T-helper 22 cell (primary cell): ENCODE data around the gene TNS4.

ENCODE experiments used
- DNase-seq: peaks from one replicate; pipeline ENCODE4 v3.0.0-alpha.2; 2020; ENCODE audit warnings: low read depth

TNS4 gene

DNA sequence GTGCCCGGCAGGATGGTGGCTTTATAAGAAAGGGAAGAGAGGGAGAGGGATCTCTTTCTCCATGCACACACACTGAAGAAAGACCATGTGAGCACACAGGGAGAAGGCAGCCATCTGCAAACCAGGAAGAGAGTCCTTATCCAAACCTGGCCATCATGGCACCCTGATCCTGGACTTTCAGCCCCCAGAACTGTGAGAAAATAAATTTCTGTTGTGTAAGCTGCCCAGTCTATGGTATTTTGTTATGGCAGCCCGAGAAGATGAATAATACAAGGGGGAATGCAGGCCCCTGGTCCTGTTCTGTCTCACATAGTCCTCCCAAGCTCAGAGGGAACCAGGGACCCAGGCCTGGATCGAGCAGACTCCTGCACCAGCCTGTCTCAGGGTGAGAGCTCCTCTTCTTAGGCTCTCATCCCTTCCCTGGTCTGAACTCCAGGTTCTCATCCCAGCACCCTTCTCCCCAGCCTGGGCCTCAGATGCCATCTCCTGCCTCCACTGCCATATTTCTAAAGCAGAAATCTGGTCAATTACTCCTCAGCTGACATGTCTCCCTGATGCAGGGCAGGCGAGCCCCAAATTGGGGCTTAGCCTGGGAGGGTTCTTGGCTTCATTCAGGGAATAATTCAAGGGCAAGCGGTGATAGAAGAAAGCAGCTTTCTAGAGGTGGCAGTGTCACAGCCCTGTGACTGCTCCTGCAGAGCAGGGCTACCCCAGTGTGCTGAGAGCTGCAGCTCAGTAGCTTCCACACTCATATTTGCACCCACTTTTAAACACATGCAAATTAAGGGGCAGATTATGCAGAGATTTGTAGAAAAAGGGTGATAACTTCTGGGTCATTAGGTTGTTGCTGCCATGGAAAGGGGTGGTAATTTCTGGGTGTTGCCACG, 29.3 kb downstream of the TNS4 start:
- DNase-seq = no peak

DNA sequence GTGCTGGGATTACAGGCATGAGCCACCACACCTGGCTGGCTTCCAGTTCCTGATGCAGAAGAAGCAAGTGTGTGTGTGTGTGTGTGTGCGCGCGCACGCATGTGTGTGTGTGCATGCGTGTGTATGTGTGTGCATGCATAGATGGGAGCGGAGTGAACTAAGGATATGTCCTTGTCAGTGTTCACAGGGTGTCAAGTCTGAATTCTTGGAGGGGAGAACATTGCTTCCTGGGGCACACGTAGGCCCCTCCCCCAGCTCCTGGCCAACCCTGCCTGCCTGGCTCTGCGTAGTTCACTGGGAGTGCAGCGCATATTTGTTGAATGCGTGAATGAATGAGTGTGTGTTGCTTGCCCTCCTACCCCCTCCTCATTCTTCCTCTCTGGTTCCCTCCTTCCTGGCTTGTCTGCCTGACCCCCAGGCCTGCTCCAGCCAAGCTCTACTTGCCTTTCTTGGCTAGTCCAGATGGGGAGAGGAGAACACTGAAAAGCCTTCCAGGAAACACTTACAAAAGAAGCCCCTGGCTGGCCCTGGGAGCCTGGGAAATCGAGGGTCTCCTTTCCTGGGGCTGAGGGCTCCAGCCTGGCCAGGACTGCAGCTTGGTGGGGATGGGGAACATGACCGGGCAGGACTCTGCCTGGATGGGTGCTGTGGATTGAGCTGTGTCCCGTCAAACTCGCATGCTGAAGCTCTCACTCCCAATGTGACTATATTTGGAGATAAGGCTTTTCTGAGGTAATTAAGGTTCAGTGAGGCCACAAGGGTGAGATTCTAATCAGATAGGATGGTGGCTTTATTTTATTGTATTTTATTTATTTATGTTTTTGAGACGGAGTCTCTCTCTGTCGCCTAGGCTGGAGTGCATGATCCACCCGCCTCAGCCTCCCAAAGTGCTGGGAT, 30.2 kb downstream of the TNS4 start:
- DNase-seq = no peak

GRCh38 chr17:40469805-40470675, 31.4 kb downstream of the TNS4 start:
- no peak for DNase-seq

DNA sequence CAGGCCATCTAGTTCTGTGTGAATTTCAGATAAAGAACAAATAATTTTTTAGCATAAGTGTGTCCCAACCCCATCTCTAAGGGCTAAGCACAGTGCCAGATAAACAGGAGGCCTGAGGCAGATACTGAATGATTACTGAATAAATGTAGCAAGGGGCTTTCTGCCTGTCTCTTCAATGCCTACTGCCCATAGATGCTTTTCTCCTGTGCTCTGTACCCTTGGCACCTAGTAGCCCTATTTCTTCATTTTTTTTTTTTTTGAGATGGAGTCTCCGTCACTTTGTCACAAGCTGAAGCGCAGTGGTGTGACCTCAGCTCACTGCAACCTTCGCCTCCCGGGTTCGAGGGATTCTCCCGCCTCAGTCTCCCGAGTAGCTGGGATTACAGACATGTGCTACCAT, 32.9 kb downstream of the TNS4 start:
- DNase-seq = no peak

- DNase-seq = no peak
Measured at GRCh38 chr17:40467281-40467867, 34.0 kb downstream of the TNS4 start.

GRCh38 chr17:40466298-40466971, 35.0 kb downstream of the TNS4 start:
- DNase-seq = no peak

- no peak for DNase-seq
Measured at GRCh38 chr17:40464392-40464855, 37.0 kb downstream of the TNS4 start.

- DNase-seq = no peak
Measured at GRCh38 chr17:40463122-40463550, 38.3 kb downstream of the TNS4 start.

DNA sequence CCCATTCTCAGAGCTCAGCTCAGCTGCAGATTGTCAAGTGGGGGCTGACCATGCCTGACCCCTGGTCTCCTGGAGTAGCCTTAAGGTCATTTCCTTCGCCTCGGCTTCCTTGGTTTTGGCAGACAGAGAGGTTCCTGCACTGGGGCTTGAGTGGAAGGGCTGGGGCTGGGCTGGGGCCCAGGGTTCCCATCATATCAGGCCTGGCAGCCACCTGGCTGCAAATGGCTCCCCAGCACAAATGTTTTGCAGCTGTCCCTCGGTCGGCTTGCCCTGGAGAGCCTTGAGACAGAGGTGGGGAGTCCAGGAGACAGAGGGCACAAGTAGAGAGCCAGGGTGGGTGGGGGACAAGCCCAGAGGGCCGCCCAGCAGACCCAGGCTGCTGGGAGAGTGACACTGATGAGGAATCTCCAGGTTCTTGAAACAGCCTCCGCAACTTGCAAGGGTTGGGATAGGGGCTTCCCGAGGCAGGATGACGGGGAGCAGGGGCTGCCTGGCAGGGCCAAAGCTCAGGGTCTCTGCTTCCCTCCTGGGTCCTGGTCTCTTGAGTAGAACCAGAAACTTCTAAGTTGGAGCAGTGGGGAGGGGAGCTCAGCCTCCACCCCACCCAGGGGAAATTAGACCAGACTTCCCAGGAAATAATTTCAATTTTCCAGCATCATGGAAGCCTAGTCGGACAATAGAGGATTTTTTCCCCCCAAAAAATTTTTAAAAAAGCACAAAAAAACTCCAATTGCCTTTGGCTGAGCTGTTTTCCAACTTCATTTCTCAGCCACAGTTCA, 38.9 kb downstream of the TNS4 start:
- DNase-seq = no peak

GRCh38 chr17:40461732-40462342, 39.6 kb downstream of the TNS4 start:
- no peak for DNase-seq

GRCh38 chr17:40460968-40461731, 40.3 kb downstream of the TNS4 start:
- DNase-seq = no peak

DNA sequence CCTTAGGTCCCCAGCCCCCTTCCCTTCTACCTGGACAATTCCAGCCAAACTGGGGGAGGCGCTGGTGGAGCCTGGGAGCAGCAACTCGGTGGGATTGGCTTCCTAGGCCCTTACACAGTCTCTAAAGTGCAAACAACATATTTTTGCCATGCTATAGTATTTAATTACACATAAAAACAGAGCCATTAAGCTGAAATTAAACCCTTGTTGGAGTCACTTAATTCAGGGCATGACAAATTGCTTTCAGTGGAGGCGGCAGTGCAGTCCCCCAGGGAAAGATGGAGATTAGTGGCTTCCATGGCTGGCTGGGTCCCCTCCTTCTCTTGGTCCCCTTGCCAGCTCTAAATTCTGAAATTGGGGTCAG, 40.8 kb downstream of the TNS4 start:
- DNase-seq = no peak

DNA sequence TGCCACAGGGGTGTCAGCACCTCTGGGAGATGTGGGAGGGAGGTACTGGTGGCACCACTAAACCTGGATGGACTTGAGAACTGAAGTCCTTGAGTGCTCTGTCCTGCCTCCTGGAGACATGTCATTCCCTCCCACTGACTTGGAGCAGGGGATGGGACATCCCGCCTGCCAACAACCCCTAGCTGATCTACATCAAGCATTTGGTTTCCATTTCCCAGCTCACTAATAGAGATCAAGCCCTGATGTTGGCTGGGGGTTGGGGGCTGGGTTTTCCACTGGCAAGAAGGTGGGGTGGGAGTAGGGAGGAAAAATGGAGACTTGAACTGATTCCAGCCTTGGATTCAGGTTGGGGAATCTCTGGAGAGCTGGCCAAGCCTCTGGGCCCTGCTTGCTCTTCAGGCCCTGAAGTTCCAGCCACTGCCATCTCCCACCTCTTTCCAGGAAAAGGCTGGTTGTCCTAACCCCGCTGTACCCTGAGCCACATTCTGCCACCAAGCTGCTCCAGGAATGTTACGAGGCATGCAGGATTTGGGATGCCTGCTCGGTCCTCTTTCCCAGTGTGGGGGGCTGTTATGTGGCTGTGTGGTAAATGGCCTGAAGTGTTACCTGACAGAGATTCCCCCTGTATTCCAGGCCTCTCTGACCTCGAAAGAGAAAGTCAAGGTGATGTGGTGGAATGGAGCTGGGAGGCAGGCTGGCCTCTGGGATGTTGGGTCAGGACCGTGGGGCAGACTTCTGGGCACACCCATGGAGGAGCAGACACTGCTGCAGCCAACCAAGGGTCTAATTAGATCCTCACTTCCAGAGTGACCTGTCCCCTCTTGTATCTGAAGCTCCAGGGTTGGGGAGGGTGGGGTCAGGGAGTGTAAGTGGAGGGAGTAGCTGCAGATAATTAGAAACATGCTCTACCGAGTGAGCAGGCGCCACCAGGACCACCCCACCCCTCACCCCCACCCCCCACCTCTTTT, 41.5 kb downstream of the TNS4 start:
- DNase-seq = no peak

GRCh38 chr17:40458851-40459482, 42.5 kb downstream of the TNS4 start:
- DNase-seq = no peak

DNA sequence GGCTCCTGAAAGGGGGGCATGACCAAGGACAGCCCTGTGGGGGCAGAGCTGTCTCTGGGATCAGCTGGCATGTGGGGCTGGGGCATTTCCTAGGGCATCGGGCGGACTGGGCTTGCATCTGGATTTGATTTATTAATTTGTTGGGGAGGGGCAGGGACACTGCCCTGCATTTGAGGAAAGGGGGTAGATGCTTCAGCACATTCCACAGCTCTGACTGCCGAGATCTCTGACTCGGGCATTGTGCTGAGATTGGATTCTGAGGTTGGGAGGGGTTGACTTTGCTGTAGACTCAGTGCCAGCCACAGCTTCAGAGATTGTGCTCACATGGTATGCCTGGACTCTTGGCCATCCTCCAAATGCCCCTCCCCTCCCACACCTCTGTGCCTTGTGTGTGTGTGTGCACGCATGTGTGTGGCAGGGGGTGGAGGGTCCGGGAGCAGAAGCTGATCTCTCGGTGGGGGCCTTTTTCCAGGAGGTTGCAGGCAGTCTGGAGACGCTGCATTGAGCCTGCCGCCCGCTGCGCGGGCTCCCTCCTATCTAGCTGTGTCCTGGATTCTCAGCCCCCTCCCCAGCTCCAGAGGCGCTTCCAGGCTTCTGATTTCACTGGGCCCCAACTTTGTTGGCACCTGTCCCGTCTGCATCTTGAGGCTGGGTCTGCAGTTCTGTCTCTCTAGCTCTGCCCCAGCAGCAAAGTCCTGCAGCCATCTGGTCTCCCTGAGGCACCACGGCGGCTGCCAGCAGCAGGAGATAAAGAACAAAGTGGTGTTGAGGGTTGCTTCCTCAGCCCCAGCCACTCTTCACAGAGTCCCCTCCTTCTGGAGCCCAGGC, 43.2 kb downstream of the TNS4 start:
- no peak for DNase-seq

GRCh38 chr17:40457369-40457768, 44.1 kb downstream of the TNS4 start:
- DNase-seq = no peak
